Right lobe of liver (tissue), 4 donors: ENCODE results near the gene SEMG1.

Experiments
- POLR2A ChIP-seq: fragments of 450-650 bp; IDR thresholded peaks from one replicate; pipeline ENCODE4 v1.6.1; 2017; ENCODE audit warnings: antibody characterized with exemption, mild to moderate bottlenecking
- TF ChIP-seq, protein P1 (sequence below), 4 donors: fragments of 200-600 bp in 3 of 4; fragments of 450-650 bp in 1 of 4; IDR thresholded peaks; one replicate each; pipeline versions ENCODE4 v1.5.1 to v1.8.0; 2016 to 2022; ENCODE audit warnings: antibody characterized with exemption in 4 of 4, mild to moderate bottlenecking in 2 of 4
- donor health status: DM: no; HTN: no; CAD: no.
- donor health status: DM: no; HTN: no; CAD: no.
- donor health status: DM: no; HTN: yes; CAD: no.

GRCh38 chr20:45163083-45163803, 43.6 kb upstream of the SEMG1 start:
- TF ChIP-seq, protein P1, sequence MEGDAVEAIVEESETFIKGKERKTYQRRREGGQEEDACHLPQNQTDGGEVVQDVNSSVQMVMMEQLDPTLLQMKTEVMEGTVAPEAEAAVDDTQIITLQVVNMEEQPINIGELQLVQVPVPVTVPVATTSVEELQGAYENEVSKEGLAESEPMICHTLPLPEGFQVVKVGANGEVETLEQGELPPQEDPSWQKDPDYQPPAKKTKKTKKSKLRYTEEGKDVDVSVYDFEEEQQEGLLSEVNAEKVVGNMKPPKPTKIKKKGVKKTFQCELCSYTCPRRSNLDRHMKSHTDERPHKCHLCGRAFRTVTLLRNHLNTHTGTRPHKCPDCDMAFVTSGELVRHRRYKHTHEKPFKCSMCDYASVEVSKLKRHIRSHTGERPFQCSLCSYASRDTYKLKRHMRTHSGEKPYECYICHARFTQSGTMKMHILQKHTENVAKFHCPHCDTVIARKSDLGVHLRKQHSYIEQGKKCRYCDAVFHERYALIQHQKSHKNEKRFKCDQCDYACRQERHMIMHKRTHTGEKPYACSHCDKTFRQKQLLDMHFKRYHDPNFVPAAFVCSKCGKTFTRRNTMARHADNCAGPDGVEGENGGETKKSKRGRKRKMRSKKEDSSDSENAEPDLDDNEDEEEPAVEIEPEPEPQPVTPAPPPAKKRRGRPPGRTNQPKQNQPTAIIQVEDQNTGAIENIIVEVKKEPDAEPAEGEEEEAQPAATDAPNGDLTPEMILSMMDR (IDR thresholded peaks at IDR 0.05) = no peak
- no peak for TF ChIP-seq POLR2A
